ENCODE data around the gene IQSEC1.
A peak's percentile ranks its signal among the peaks of the same experiment; 100 is the strongest.

IQSEC1 gene

GRCh38 chr3:13073326-13074005 lies at the start of gene IQSEC1:
Gene IQSEC1, minus strand, starts transcription at chr3:13073429. Its CDS starts 415 bp downstream, at chr3:13073014.
- H3K4me3 ChIP-seq (ENCODE audit: low read length), result peak within 1 kb of the TSS; percentile 24
- DNase-seq (ENCODE audit: low read depth), result no peak
- TF ChIP-seq CTCF (conservative IDR thresholded peaks at IDR 0.05; ENCODE audit: low read depth, low read length), result peak; percentile 11

GRCh38 chr3:13122081-13123012 lies 49.1 kb upstream of the IQSEC1 start:
- TF ChIP-seq CTCF (conservative IDR thresholded peaks at IDR 0.05; ENCODE audit: low read depth, low read length), result no peak
- no peak overlapping the region for H3K4me3 ChIP-seq (ENCODE audit: low read length)
- no peak for DNase-seq (ENCODE audit: low read depth)

- no peak overlapping the region for H3K4me3 ChIP-seq (ENCODE audit: low read length)
- DNase-seq (ENCODE audit: low read depth), result no peak
- TF ChIP-seq CTCF (conservative IDR thresholded peaks at IDR 0.05; ENCODE audit: low read depth, low read length), result no peak
Observed at GRCh38 chr3:13121553-13122001, 48.3 kb upstream of the IQSEC1 start.

- DNase-seq (ENCODE audit: low read depth), result no peak
- no peak overlapping the region for H3K4me3 ChIP-seq (ENCODE audit: low read length)
- TF ChIP-seq CTCF (conservative IDR thresholded peaks at IDR 0.05; ENCODE audit: low read depth, low read length), result no peak
Observed at GRCh38 chr3:13120928-13121552, 47.8 kb upstream of the IQSEC1 start.

GRCh38 chr3:13120289-13120927 lies 47.2 kb upstream of the IQSEC1 start:
- DNase-seq (ENCODE audit: low read depth), result no peak
- no peak overlapping the region for H3K4me3 ChIP-seq (ENCODE audit: low read length)
- TF ChIP-seq CTCF (conservative IDR thresholded peaks at IDR 0.05; ENCODE audit: low read depth, low read length), result no peak

GRCh38 chr3:13119471-13120220 lies 46.4 kb upstream of the IQSEC1 start:
- no peak for DNase-seq (ENCODE audit: low read depth)
- no peak for TF ChIP-seq CTCF (conservative IDR thresholded peaks at IDR 0.05; ENCODE audit: low read depth, low read length)
- H3K4me3 ChIP-seq (ENCODE audit: low read length), result no peak overlapping the region
